HepG2 (cell line): ENCODE measurements around the gene TAAR6. TPM values are rescaled to one million over a fixed set of nuclear protein-coding genes. Genes with fewer than 3 reads are reported as not detected.
A peak's percentile ranks its signal among the peaks of the same experiment; 100 is the strongest.

Source experiments
- ATAC-seq: fragments of 200-7000 bp; cut with Tn5 transposase; 3 replicates; pipeline ENCODE4 v1.9.1; 2020; ENCODE audit warnings: mild to moderate bottlenecking, moderate library complexity
- BruUV-seq: library from RNA; stranded (reverse); fragments of 400-500 nt; replicated peaks from 2 replicates; lab custom pipeline; 2021; lab: Mats Ljungman, UMichigan
- CTCF ChIA-PET: fragments of 300-600 bp; formaldehyde crosslinking; extraction: SDS; loops from one replicate; lab custom pipeline; 2021; ENCODE audit warnings: low total read pairs, inconsistent platforms, low intra/inter-chr PET ratio; lab: Yijun Ruan, JAX
- POLR2A ChIA-PET: fragments of 350-600 bp; sonication (Branson Sonifier 250); formaldehyde crosslinking; loops from one replicate; lab custom pipeline; 2020; ENCODE audit warnings: antibody characterized with exemption, inconsistent platforms; lab: Yijun Ruan, JAX
- DNase-seq: peaks from one replicate; pipeline ENCODE4 v3.0.0-alpha.2; 2015; ENCODE audit warnings: low spot score
- FAIRE-seq: peaks from 3 replicates; lab custom pipeline; 2011; peaks lifted over from hg19 to GRCh38; lab: Jason Lieb, UNC
- H2AFZ ChIP-seq: one replicate; pipeline ENCODE4 v1.6.1; 2011; ENCODE audit warnings: low read length, inconsistent platforms
- H3K27ac ChIP-seq: fragments of 300-600 bp; 3 replicates; pipeline ENCODE4 v1.8.0; 2011; ENCODE audit warnings: mixed run types, mild to moderate bottlenecking, mixed read lengths, low read length, inconsistent platforms; ENCODE audit not compliant: insufficient read depth; ENCODE audit errors: extremely low read length
- H3K27me3 ChIP-seq, 2 experiments: fragments of 200-600 bp in 1 of 2; 2 replicates in 1 of 2; 3 replicates in 1 of 2; pipeline versions ENCODE4 v1.6.0 to v1.8.0; 2011; ENCODE audit warnings: low read length in 2 of 2, mild to moderate bottlenecking in 2 of 2, moderate library complexity in 2 of 2, inconsistent platforms in 1 of 2; ENCODE audit not compliant: insufficient read depth in 2 of 2, control insufficient read depth in 1 of 2
- H3K36me3 ChIP-seq, 2 experiments: fragments of 200-600 bp in 1 of 2; replicated peaks in 1 of 2; 2 replicates in 1 of 2; 3 replicates in 1 of 2; pipeline versions ENCODE4 v1.5.1 to v1.8.0; 2011; ENCODE audit warnings: low read length in 2 of 2, inconsistent platforms in 1 of 2; ENCODE audit not compliant: insufficient read depth in 2 of 2, control insufficient read depth in 1 of 2
- H3K4me1 ChIP-seq: 2 replicates; pipeline ENCODE4 v1.5.1; 2012; ENCODE audit warnings: low read length, inconsistent platforms; ENCODE audit not compliant: insufficient read depth
- H3K4me2 ChIP-seq: 2 replicates; pipeline ENCODE4 v1.6.0; 2011; ENCODE audit warnings: low read depth, low read length, inconsistent platforms
- H3K4me3 ChIP-seq, 3 experiments: fragments of 200-600 bp in 1 of 3; sonication (generic), shearing (Covaris generic) in 1 of 3; replicated peaks in 1 of 3; 2 replicates each; pipeline ENCODE4 v1.5.1; 2011 to 2016; ENCODE audit warnings: low read length in 3 of 3, inconsistent platforms in 2 of 3, low read depth in 2 of 3, mild to moderate bottlenecking in 2 of 3, control low read depth in 1 of 3, mixed read lengths in 1 of 3; ENCODE audit not compliant: insufficient read depth in 1 of 3
- H3K79me2 ChIP-seq: one replicate; pipeline ENCODE4 v1.6.1; 2011; ENCODE audit warnings: low read length, inconsistent platforms; ENCODE audit not compliant: insufficient read depth
- H3K9ac ChIP-seq: 2 replicates; pipeline ENCODE4 v1.6.0; 2011; ENCODE audit warnings: mild to moderate bottlenecking, low read depth, low read length, inconsistent platforms; ENCODE audit not compliant: insufficient read depth
- H3K9me3 ChIP-seq: 2 replicates; pipeline ENCODE4 v1.5.1; 2012; ENCODE audit warnings: mild to moderate bottlenecking, low read length
- H4K20me1 ChIP-seq: 2 replicates; pipeline ENCODE4 v1.6.0; 2011; ENCODE audit warnings: inconsistent platforms, mild to moderate bottlenecking, low read length, moderate library complexity; ENCODE audit not compliant: insufficient read depth
- CENPX ChIP-seq: sonication (generic); formaldehyde crosslinking; IDR thresholded peaks from 2 replicates; pipeline ENCODE4 v1.9.0; 2021; ENCODE audit warnings: mild to moderate bottlenecking, missing genetic modification reagents, moderate library complexity
- FOSL1 ChIP-seq: sonication (generic); formaldehyde crosslinking; IDR thresholded peaks from 2 replicates; pipeline ENCODE4 v1.9.0; 2021; ENCODE audit warnings: missing genetic modification reagents, borderline replicate concordance
- FOXA1 ChIP-seq, 2 experiments: fragments of 450-650 bp in 1 of 2; sonication (generic) in 1 of 2; formaldehyde crosslinking in 1 of 2; IDR thresholded peaks; 2 replicates each; pipeline versions ENCODE4 v1.4.0 to v1.6.1; 2016 to 2020; ENCODE audit warnings: missing genetic modification reagents in 1 of 2
- FOXA3 ChIP-seq: IDR thresholded peaks from 2 replicates; pipeline ENCODE4 v1.6.1; 2016; ENCODE audit warnings: missing genetic modification reagents, missing compliant biosample characterization
- HDAC1 ChIP-seq: sonication (generic); formaldehyde crosslinking; IDR thresholded peaks from 2 replicates; pipeline ENCODE4 v1.5.1; 2020; ENCODE audit warnings: mild to moderate bottlenecking, missing genetic modification reagents
- HDAC6 ChIP-seq: fragments of 200-600 bp; sonication (generic); IDR thresholded peaks from 2 replicates; pipeline ENCODE4 v1.7.0; 2017; ENCODE audit warnings: mild to moderate bottlenecking, antibody characterized with exemption, low read length, low read depth
- HNRNPH1 ChIP-seq: fragments of 200-400 bp; formaldehyde crosslinking; optimal IDR thresholded peaks from 2 replicates; pipeline ENCODE3; 2017; ENCODE audit warnings: mild to moderate bottlenecking, low read depth, low read length
- IKZF1 ChIP-seq: fragments of 450-650 bp; IDR thresholded peaks from 2 replicates; pipeline ENCODE4 v1.7.1; 2016
- JARID2 ChIP-seq: sonication (generic); formaldehyde crosslinking; IDR thresholded peaks from 2 replicates; pipeline ENCODE4 v1.8.1; 2023; ENCODE audit warnings: missing genetic modification reagents, inconsistent platforms; ENCODE audit not compliant: insufficient replicate concordance
- JUN ChIP-seq: sonication (generic); formaldehyde crosslinking; IDR thresholded peaks from 2 replicates; pipeline ENCODE4 v1.4.0; 2020; ENCODE audit warnings: mild to moderate bottlenecking, missing genetic modification reagents
- KAT8 ChIP-seq: IDR thresholded peaks from 2 replicates; pipeline ENCODE4 v1.6.1; 2016; ENCODE audit warnings: missing genetic modification reagents, missing compliant biosample characterization
- KDM1A ChIP-seq: IDR thresholded peaks from 2 replicates; pipeline ENCODE4 v1.6.1; 2016; ENCODE audit warnings: missing compliant biosample characterization
- MIER3 ChIP-seq: IDR thresholded peaks from 2 replicates; pipeline ENCODE4 v1.6.1; 2016; ENCODE audit warnings: missing compliant biosample characterization, borderline replicate concordance
- NR2F2 ChIP-seq: IDR thresholded peaks from 2 replicates; pipeline ENCODE4 v1.6.1; 2012; ENCODE audit warnings: low read depth, inconsistent platforms, borderline replicate concordance
- RARA ChIP-seq: IDR thresholded peaks from 2 replicates; pipeline ENCODE4 v1.6.1; 2016; ENCODE audit warnings: missing genetic modification reagents, missing compliant biosample characterization
- RFXANK ChIP-seq: IDR thresholded peaks from 2 replicates; pipeline ENCODE4 v1.6.1; 2016
- SALL1 ChIP-seq: sonication (generic); formaldehyde crosslinking; IDR thresholded peaks from 2 replicates; pipeline ENCODE4 v1.8.0; 2022; ENCODE audit warnings: mild to moderate bottlenecking, missing genetic modification reagents
- U2AF2 ChIP-seq: fragments of 200-400 bp; formaldehyde crosslinking; IDR thresholded peaks from 2 replicates; pipeline ENCODE4 v1.6.1; 2017; ENCODE audit warnings: low read depth, mild to moderate bottlenecking, low read length
- WIZ ChIP-seq: sonication (generic); formaldehyde crosslinking; IDR thresholded peaks from 2 replicates; pipeline ENCODE4 v1.5.1; 2020; ENCODE audit warnings: mild to moderate bottlenecking, missing genetic modification reagents
- ZNF33A ChIP-seq: sonication (generic); formaldehyde crosslinking; IDR thresholded peaks from 2 replicates; pipeline ENCODE4 v1.5.1; 2020; ENCODE audit warnings: missing genetic modification reagents, mild to moderate bottlenecking, moderate library complexity, borderline replicate concordance
- ZNF446 ChIP-seq: sonication (generic); formaldehyde crosslinking; IDR thresholded peaks from 2 replicates; pipeline ENCODE4 v1.5.0; 2020; ENCODE audit warnings: mild to moderate bottlenecking, missing genetic modification reagents
- ZNF720 ChIP-seq: sonication (generic); formaldehyde crosslinking; IDR thresholded peaks from 2 replicates; pipeline ENCODE4 v1.4.0; 2020; ENCODE audit warnings: missing genetic modification reagents
- ZNF75D ChIP-seq: sonication (generic); formaldehyde crosslinking; IDR thresholded peaks from 2 replicates; pipeline ENCODE4 v1.8.1; 2023; ENCODE audit warnings: missing genetic modification reagents, mild to moderate bottlenecking, borderline replicate concordance
- WGBS: methylation state at CpG from one replicate; pipeline ENCODE4 v1.1.6; 2017; ENCODE audit warnings: low lambda C conversion rate; 5-methylcytosine and 5-hydroxymethylcytosine counted together
- in situ Hi-C: cut with HindIII; loops from 2 replicates; pipeline ENCODE4 v1.10.0; 2017; ENCODE audit warnings: low pct_unique_long_range_greater_than_20kb; ENCODE audit not compliant: extremely low pct_ligation_motif_present
- intact Hi-C: fragments of 100-400 bp; cut with micrococcal nuclease; formaldehyde crosslinking; loops from one replicate; pipeline ENCODE4 v1.10.0; 2022; ENCODE audit not compliant: unreplicated experiment
- polyA plus RNA-seq, 8 experiments: library from polyadenylated mRNA; depleted of rRNA in 3 of 8; stranded (reverse) in 7 of 8; unstranded in 1 of 8; fragments of >200 nt; fragmentation: Illumina TruSeq in 4 of 8; extraction: Trizol in 4 of 8; gene quantifications; 2 replicates each; pipeline versions ENCODE4 v1.2.1 to v1.2.3, GENCODE V29; 2011 to 2016; ENCODE audit warnings: low read depth in 4 of 8, missing spikeins in 1 of 8, mixed read lengths in 1 of 8; ENCODE audit not compliant: insufficient read depth in 1 of 8
- total RNA-seq, 5 experiments: library from RNA; depleted of rRNA; stranded (reverse); fragments of >200 nt; fragmentation: Illumina TruSeq; extraction: Trizol; gene quantifications; 2 replicates each; pipeline ENCODE4 v1.2.3, GENCODE V29; 2016; ENCODE audit warnings: low read depth in 1 of 5
- TF ChIP-seq, protein P1 (sequence below): sonication (generic); formaldehyde crosslinking; conservative IDR thresholded peaks from 2 replicates; pipeline ENCODE4 v1.8.0; 2022; ENCODE audit warnings: missing genetic modification reagents
- TF ChIP-seq, protein P2 (sequence below): sonication (generic); formaldehyde crosslinking; IDR thresholded peaks from 2 replicates; pipeline ENCODE4 v1.4.0; 2020; ENCODE audit warnings: missing genetic modification reagents, borderline replicate concordance

The TAAR6 gene
- total and polyA plus RNA-seq, 2 of the 13 experiments (the other 11 are each of a cell fraction or from before 2014, with no cell fraction given), result not detected

DNA sequence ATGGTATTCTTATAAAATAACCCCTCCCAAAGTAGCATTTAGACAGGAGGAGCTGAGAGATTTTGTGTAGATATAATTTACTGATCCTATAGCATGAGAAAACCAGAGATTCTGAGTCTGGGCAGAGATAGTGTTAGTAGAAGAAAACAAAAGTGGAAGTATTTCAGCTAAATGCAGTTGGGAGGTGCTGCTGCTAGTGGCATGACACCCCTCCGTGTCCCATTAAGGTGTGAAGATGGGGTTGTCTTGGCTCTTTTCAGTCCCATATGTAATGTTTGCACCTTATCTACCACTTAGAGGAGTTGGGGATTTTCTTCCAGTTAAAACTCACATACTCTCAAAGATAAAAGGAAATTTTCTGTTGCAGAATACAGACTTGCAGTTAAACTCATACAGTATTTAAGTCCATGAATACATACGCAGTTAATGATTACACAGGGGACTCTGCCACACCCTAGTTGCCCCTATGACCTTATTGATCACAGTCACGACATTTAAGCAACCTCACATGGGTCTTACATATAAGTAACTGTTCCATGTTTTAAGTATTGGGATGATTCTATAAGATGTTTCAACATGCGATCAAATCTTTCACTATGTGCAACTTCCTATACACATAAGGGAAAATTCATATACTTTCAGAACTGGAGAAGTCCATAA lies 42.5 kb downstream of the TAAR6 start:
- POLR2A ChIA-PET, result no interaction called here
- no peaks in the 10 kb centered on the region for H4K20me1 ChIP-seq
- no peaks in the 10 kb centered on the region for H3K79me2 ChIP-seq
- intact Hi-C loops (no loop called here), in situ Hi-C loops (no loop called here)
- BruUV-seq, result no TSS peak
- DNase-seq (peak; percentile 33), ATAC-seq (peak; percentile 82), FAIRE-seq (no peak)
- no peak overlapping the region for H2AFZ ChIP-seq
- no peak overlapping the region for H3K4me2 ChIP-seq
- 3% methylated on average over 4 of the region's 4 CpGs for WGBS
- H3K9ac ChIP-seq, result no peak overlapping the region
- H3K27me3 ChIP-seq, result no peaks in the 10 kb centered on the region
- no peak overlapping the region for H3K27ac ChIP-seq
- no peaks in the 10 kb centered on the region for H3K9me3 ChIP-seq
- H3K4me3 ChIP-seq, result no peak overlapping the region
- peaks cover 13% of the 10 kb centered on the region for H3K4me1 ChIP-seq
- no peaks in the 10 kb centered on the region for H3K36me3 ChIP-seq
- CTCF ChIA-PET, result no interaction called here
- TF ChIP-seq FOXA1 (IDR thresholded peaks at IDR 0.05) (no peak), FOXA1 (CRISPR knock-in tag; IDR thresholded peaks at IDR 0.05) (no peak), NR2F2 (peak; percentile 73; the same call in 1 of the 2 replicates), HDAC1 (CRISPR knock-in tag) (no peak), ZNF33A (CRISPR knock-in tag) (no peak), KDM1A (CRISPR knock-in tag) (no peak), HDAC6 (no peak), MIER3 (no peak), JARID2 (CRISPR knock-in tag) (no peak), JUN (CRISPR knock-in tag) (no peak), SALL1 (CRISPR knock-in tag) (no peak), U2AF2 (no peak), HNRNPH1 (no peak), RARA (peak; percentile 53; the same call in 1 of the 2 replicates), ZNF75D (CRISPR knock-in tag) (no peak), IKZF1 (no peak), FOXA3 (CRISPR knock-in tag) (peak; percentile 25; the same call in 1 of the 2 replicates), WIZ (CRISPR knock-in tag) (no peak), CENPX (CRISPR knock-in tag) (no peak), FOSL1 (CRISPR knock-in tag) (no peak), RFXANK (no peak), ZNF720 (no peak), KAT8 (CRISPR knock-in tag) (no peak), ZNF446 (no peak)
- TF ChIP-seq, protein P1, sequence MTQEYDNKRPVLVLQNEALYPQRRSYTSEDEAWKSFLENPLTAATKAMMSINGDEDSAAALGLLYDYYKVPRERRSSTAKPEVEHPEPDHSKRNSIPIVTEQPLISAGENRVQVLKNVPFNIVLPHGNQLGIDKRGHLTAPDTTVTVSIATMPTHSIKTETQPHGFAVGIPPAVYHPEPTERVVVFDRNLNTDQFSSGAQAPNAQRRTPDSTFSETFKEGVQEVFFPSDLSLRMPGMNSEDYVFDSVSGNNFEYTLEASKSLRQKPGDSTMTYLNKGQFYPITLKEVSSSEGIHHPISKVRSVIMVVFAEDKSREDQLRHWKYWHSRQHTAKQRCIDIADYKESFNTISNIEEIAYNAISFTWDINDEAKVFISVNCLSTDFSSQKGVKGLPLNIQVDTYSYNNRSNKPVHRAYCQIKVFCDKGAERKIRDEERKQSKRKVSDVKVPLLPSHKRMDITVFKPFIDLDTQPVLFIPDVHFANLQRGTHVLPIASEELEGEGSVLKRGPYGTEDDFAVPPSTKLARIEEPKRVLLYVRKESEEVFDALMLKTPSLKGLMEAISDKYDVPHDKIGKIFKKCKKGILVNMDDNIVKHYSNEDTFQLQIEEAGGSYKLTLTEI (CRISPR knock-in tag), result no peak
- TF ChIP-seq, protein P2, sequence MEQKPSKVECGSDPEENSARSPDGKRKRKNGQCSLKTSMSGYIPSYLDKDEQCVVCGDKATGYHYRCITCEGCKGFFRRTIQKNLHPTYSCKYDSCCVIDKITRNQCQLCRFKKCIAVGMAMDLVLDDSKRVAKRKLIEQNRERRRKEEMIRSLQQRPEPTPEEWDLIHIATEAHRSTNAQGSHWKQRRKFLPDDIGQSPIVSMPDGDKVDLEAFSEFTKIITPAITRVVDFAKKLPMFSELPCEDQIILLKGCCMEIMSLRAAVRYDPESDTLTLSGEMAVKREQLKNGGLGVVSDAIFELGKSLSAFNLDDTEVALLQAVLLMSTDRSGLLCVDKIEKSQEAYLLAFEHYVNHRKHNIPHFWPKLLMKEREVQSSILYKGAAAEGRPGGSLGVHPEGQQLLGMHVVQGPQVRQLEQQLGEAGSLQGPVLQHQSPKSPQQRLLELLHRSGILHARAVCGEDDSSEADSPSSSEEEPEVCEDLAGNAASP, result no peak
